Tibial nerve (tissue), 4 donors: Measurements from ENCODE around the gene MPC1.

Source experiments
- CTCF ChIP-seq, 5 experiments: fragments of 200-600 bp in 3 of 5; fragments of 450-650 bp in 2 of 5; sonication (generic) in 3 of 5; IDR thresholded peaks; one replicate each; pipeline ENCODE4 v1.5.1; 2016 to 2019; ENCODE audit warnings: antibody characterized with exemption in 5 of 5, mild to moderate bottlenecking in 3 of 5, moderate library complexity in 2 of 5
- EP300 ChIP-seq, 2 donors: sonication (generic); formaldehyde crosslinking; IDR thresholded peaks; one replicate each; pipeline ENCODE4 v1.6.1; 2017; ENCODE audit warnings: antibody characterized with exemption in 2 of 2, mild to moderate bottlenecking in 1 of 2
- POLR2A ChIP-seq, 2 donors: fragments of 450-650 bp; IDR thresholded peaks; one replicate each; pipeline ENCODE4 v1.6.1; 2017; ENCODE audit warnings: antibody characterized with exemption in 2 of 2, mild to moderate bottlenecking in 2 of 2, moderate library complexity in 2 of 2

DNA sequence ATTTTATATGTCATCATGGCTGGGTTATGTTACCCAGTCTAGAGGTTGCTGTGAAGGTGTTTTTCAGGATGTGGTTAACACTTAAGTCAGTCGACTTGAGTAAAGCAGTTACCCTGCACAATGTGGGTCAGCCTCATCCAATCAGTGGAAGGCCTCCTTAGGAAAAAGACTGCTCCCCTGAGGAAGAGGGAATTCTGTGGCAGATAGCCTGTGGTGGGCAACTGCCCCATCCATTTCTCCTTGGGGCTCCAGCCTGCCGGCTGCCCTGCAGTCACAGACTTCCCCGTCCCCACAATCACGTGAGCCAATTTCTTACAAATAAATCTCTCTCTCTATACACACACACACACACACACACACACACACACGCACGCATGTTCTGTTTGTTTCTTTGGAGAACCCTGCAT lies 34.5 kb upstream of the MPC1 start:
- TF ChIP-seq CTCF (IDR thresholded peaks at IDR 0.05), result no peak
- no peak for TF ChIP-seq POLR2A (IDR thresholded peaks at IDR 0.05)
- no peak for TF ChIP-seq EP300 (IDR thresholded peaks at IDR 0.05)
